WTC11 (cell line): ENCODE data around the gene LORICRIN. TPM values are rescaled to one million over a fixed set of nuclear protein-coding genes. Genes with fewer than 3 reads are reported as not detected.
A peak's percentile ranks its signal among the peaks of the same experiment; 100 is the strongest.

Experiments
- ATAC-seq: fragments of 200-7000 bp; cut with Tn5 transposase; 2 replicates; pipeline ENCODE4 v1.10.0; 2021; ENCODE audit warnings: mild to moderate bottlenecking, moderate library complexity
- CTCF ChIA-PET: fragments of 300-600 bp; sonication (Branson Sonifier 250); formaldehyde crosslinking; loops from one replicate; lab custom pipeline; 2021; ENCODE audit warnings: antibody characterized with exemption; lab: Charles Lee
- POLR2A ChIA-PET: fragments of 350-600 bp; sonication (Branson Sonifier 250); formaldehyde crosslinking; loops from one replicate; lab custom pipeline; 2021; ENCODE audit warnings: antibody characterized with exemption; lab: Charles Lee
- DNase-seq: peaks from one replicate; pipeline ENCODE4 v3.0.0; 2021; ENCODE audit warnings: low spot score
- H3K27ac Mint-ChIP-seq: 2 replicates; pipeline ENCODE4 v1.8.0; 2021; ENCODE audit warnings: mixed read lengths
- H3K27me3 Mint-ChIP-seq: 2 replicates; pipeline ENCODE4 v1.8.0; 2021; ENCODE audit warnings: low read depth, mild to moderate bottlenecking, moderate library complexity, mixed read lengths
- H3K36me3 Mint-ChIP-seq: 2 replicates; pipeline ENCODE4 v1.8.0; 2021; ENCODE audit warnings: mixed read lengths
- H3K4me1 Mint-ChIP-seq: 2 replicates; pipeline ENCODE4 v1.8.0; 2022; ENCODE audit warnings: mixed read lengths
- H3K4me3 Mint-ChIP-seq: 2 replicates; pipeline ENCODE4 v1.8.0; 2021; ENCODE audit warnings: mild to moderate bottlenecking, moderate library complexity, mixed read lengths
- H3K9me3 Mint-ChIP-seq: 2 replicates; pipeline ENCODE4 v1.8.0; 2021; ENCODE audit warnings: mixed read lengths
- ATF2 ChIP-seq: sonication (generic); formaldehyde crosslinking; IDR thresholded peaks from 2 replicates; pipeline ENCODE4 v1.8.1; 2022; ENCODE audit warnings: low read depth, missing genetic modification reagents, borderline replicate concordance
- E2F4 ChIP-seq: sonication (generic); formaldehyde crosslinking; IDR thresholded peaks from 2 replicates; pipeline ENCODE4 v1.8.1; 2022; ENCODE audit warnings: low read depth, mild to moderate bottlenecking, moderate library complexity, missing genetic modification reagents, borderline replicate concordance
- FOXP1 ChIP-seq: sonication (generic); formaldehyde crosslinking; IDR thresholded peaks from 2 replicates; pipeline ENCODE4 v1.8.0; 2022; ENCODE audit warnings: missing genetic modification reagents, mild to moderate bottlenecking, moderate library complexity, borderline replicate concordance
- FOXP4 ChIP-seq: sonication (generic); formaldehyde crosslinking; IDR thresholded peaks from 2 replicates; pipeline ENCODE4 v1.8.0; 2022; ENCODE audit warnings: mild to moderate bottlenecking, missing genetic modification reagents
- HMGA2 ChIP-seq: fragments of 250-450 bp; sonication (Bioruptor Pico); IDR thresholded peaks from 2 replicates; pipeline ENCODE4 v1.4.0; 2021; ENCODE audit warnings: mild to moderate bottlenecking, moderate library complexity
- IRF2 ChIP-seq: sonication (generic); formaldehyde crosslinking; IDR thresholded peaks from 2 replicates; pipeline ENCODE4 v1.8.0; 2022; ENCODE audit warnings: low read depth, missing genetic modification reagents, borderline replicate concordance
- MLX ChIP-seq: sonication (generic); formaldehyde crosslinking; IDR thresholded peaks from 2 replicates; pipeline ENCODE4 v1.8.1; 2023; ENCODE audit warnings: mild to moderate bottlenecking, missing genetic modification reagents, moderate library complexity
- MXD4 ChIP-seq: fragments of 250-450 bp; sonication (Bioruptor Pico); IDR thresholded peaks from 2 replicates; pipeline ENCODE4 v1.8.0; 2021; ENCODE audit warnings: mild to moderate bottlenecking, moderate library complexity, borderline replicate concordance
- NR2C2 ChIP-seq: sonication (generic); formaldehyde crosslinking; IDR thresholded peaks from 2 replicates; pipeline ENCODE4 v1.8.0; 2022; ENCODE audit warnings: mild to moderate bottlenecking, missing genetic modification reagents
- NR3C1 ChIP-seq: sonication (generic); formaldehyde crosslinking; conservative IDR thresholded peaks from 2 replicates; pipeline ENCODE4 v1.8.1; 2023; ENCODE audit warnings: low read depth, mild to moderate bottlenecking, missing genetic modification reagents
- OVOL2 ChIP-seq: fragments of 250-450 bp; sonication (Bioruptor Pico); IDR thresholded peaks from 2 replicates; pipeline ENCODE4 v1.9.0; 2021; ENCODE audit warnings: mild to moderate bottlenecking, borderline replicate concordance
- PRDM15 ChIP-seq: sonication (generic); formaldehyde crosslinking; IDR thresholded peaks from 2 replicates; pipeline ENCODE4 v1.8.0; 2022; ENCODE audit warnings: missing genetic modification reagents
- RELA ChIP-seq: sonication (generic); formaldehyde crosslinking; IDR thresholded peaks from 2 replicates; pipeline ENCODE4 v1.8.1; 2022; ENCODE audit warnings: missing genetic modification reagents, mild to moderate bottlenecking, borderline replicate concordance
- SP1 ChIP-seq: sonication (generic); formaldehyde crosslinking; conservative IDR thresholded peaks from 2 replicates; pipeline ENCODE4 v1.8.1; 2022; ENCODE audit warnings: missing genetic modification reagents
- TCF7 ChIP-seq: sonication (generic); formaldehyde crosslinking; IDR thresholded peaks from 2 replicates; pipeline ENCODE4 v1.8.0; 2022; ENCODE audit warnings: mild to moderate bottlenecking, low read depth, missing genetic modification reagents, moderate library complexity
- TP53 ChIP-seq: sonication (generic); formaldehyde crosslinking; IDR thresholded peaks from 2 replicates; pipeline ENCODE4 v1.8.1; 2023; ENCODE audit warnings: mild to moderate bottlenecking, missing genetic modification reagents
- USF1 ChIP-seq: sonication (generic); formaldehyde crosslinking; IDR thresholded peaks from 2 replicates; pipeline ENCODE4 v1.8.0; 2022; ENCODE audit warnings: mild to moderate bottlenecking, missing genetic modification reagents
- ZNF121 ChIP-seq: sonication (generic); formaldehyde crosslinking; IDR thresholded peaks from 2 replicates; pipeline ENCODE4 v1.8.0; 2023; ENCODE audit warnings: missing genetic modification reagents
- ZNF138 ChIP-seq: sonication (generic); formaldehyde crosslinking; conservative IDR thresholded peaks from 2 replicates; pipeline ENCODE4 v1.8.1; 2022; ENCODE audit warnings: mild to moderate bottlenecking, moderate library complexity, missing genetic modification reagents
- ZNF232 ChIP-seq: sonication (generic); formaldehyde crosslinking; IDR thresholded peaks from 2 replicates; pipeline ENCODE4 v1.8.0; 2022; ENCODE audit warnings: mild to moderate bottlenecking, missing genetic modification reagents
- ZNF281 ChIP-seq: sonication (generic); formaldehyde crosslinking; IDR thresholded peaks from 2 replicates; pipeline ENCODE4 v1.8.0; 2023; ENCODE audit warnings: mild to moderate bottlenecking, missing genetic modification reagents
- ZNF317 ChIP-seq: sonication (generic); formaldehyde crosslinking; IDR thresholded peaks from 2 replicates; pipeline ENCODE4 v1.8.1; 2023; ENCODE audit warnings: low read depth, mild to moderate bottlenecking, moderate library complexity, missing genetic modification reagents, borderline replicate concordance
- total RNA-seq: library from RNA; stranded (reverse); gene quantifications from 3 replicates; pipeline ENCODE4 v1.2.3, GENCODE V29; 2021

The LORICRIN gene
- total RNA-seq, 1 experiment from 2014 or later = not detected

GRCh38 chr1:153238527-153238926 is 21.0 kb upstream of the LORICRIN start:
- CTCF ChIA-PET = interaction anchor here (0.7 to 4.3 kb wide), 5 partner anchors 23 to 278 kb away, joined by 3 to 30 read pairs (median 5); partner anchors contain the start of gene PGLYRP3

GRCh38 chr1:153242160-153242559 is 17.3 kb upstream of the LORICRIN start:
- Mint-ChIP-seq H3K27me3 (peaks cover 4% of the 10 kb centered on the region), H3K9me3 (peaks cover 14% of the 10 kb centered on the region), H3K27ac (no peak overlapping the region)
- ChIA-PET POLR2A (no interaction called here), CTCF (no interaction called here)
- ATAC-seq (no peak), DNase-seq (no peak)
- TF ChIP-seq PRDM15 (CRISPR knock-in tag) = no peak
- no peak for TF ChIP-seq RELA (CRISPR knock-in tag)
- TF ChIP-seq TCF7 (CRISPR knock-in tag) = no peak
- TF ChIP-seq ATF2 (CRISPR knock-in tag) = no peak
- no peak for TF ChIP-seq OVOL2 (CRISPR knock-in tag)
- TF ChIP-seq ZNF317 (CRISPR knock-in tag) = no peak
- TF ChIP-seq ZNF232 (CRISPR knock-in tag) = no peak
- no peak for TF ChIP-seq FOXP1 (CRISPR knock-in tag)
- no peak for TF ChIP-seq FOXP4 (CRISPR knock-in tag)
- TF ChIP-seq MLX (CRISPR knock-in tag) = no peak
- no peak for TF ChIP-seq ZNF281
- TF ChIP-seq E2F4 (CRISPR knock-in tag) = no peak
- TF ChIP-seq HMGA2 (CRISPR knock-in tag) = no peak
- no peak for TF ChIP-seq NR3C1 (CRISPR knock-in tag)
- no peak for TF ChIP-seq TP53
- no peak for TF ChIP-seq ZNF138 (CRISPR knock-in tag)
- TF ChIP-seq IRF2 = no peak
- TF ChIP-seq MXD4 = no peak
- TF ChIP-seq NR2C2 (CRISPR knock-in tag) = no peak
- no peak for TF ChIP-seq SP1 (CRISPR knock-in tag)
- TF ChIP-seq, all 79 proteins: peak for 0
- H3K4me3 Mint-ChIP-seq = no peak overlapping the region
- H3K4me1 Mint-ChIP-seq = no peaks in the 10 kb centered on the region
- H3K36me3 Mint-ChIP-seq = no peaks in the 10 kb centered on the region

More at GRCh38 chr1:153238527-153238926, 21.0 kb upstream of the LORICRIN start:
- Mint-ChIP-seq H3K9me3 (0 out of 2 replicates have a peak, but pooled peaks cover 3% of the 10 kb centered on the region), H3K36me3 (no peaks in the 10 kb centered on the region), H3K27me3 (no peaks in the 10 kb centered on the region; the same call in 1 of the 2 replicates), H3K27ac (no peak overlapping the region), H3K4me3 (no peak overlapping the region), H3K4me1 (no peaks in the 10 kb centered on the region)
- TF ChIP-seq USF1 (CRISPR knock-in tag) (peak; percentile 29; the same call in 1 of the 2 replicates), ZNF121 (CRISPR knock-in tag) (no peak)
- ATAC-seq (peak; percentile 74), DNase-seq (no peak)
- POLR2A ChIA-PET = interaction anchor here (1.2 kb wide), 1 partner anchor 24 kb away, joined by 3 read pairs; no protein-coding TSS in a partner anchor
